Measurements from ENCODE around the gene SP9.
"Not testable (repeated sequence)": the region's sequence is repeated elsewhere in the genome, so short reads cannot be mapped to it uniquely, and the experiment has no call there.

Gene SP9

GRCh38 chr2:174350018-174350417 is 15.3 kb downstream of the SP9 start:
- DNase-seq, result no peak

- DNase-seq, result no peak
These were observed 15.9 kb downstream of the SP9 start for GRCh38 chr2:174350593-174351181.

GRCh38 chr2:174353004-174353403 is 18.2 kb downstream of the SP9 start:
- no peak for DNase-seq

GRCh38 chr2:174356347-174356746 is 21.6 kb downstream of the SP9 start:
- DNase-seq, result no peak

- DNase-seq, result not testable (repeated sequence)
These were observed 24.9 kb downstream of the SP9 start for GRCh38 chr2:174359663-174360062.

- DNase-seq, result no peak
These were observed 28.2 kb downstream of the SP9 start for GRCh38 chr2:174362949-174363348.

- DNase-seq, result not testable (repeated sequence)
These were observed 28.9 kb downstream of the SP9 start for GRCh38 chr2:174363492-174364225.

GRCh38 chr2:174364628-174365027 is 29.9 kb downstream of the SP9 start:
- no peak for DNase-seq

- DNase-seq, result no peak
These were observed 30.8 kb downstream of the SP9 start for GRCh38 chr2:174365571-174365970.

- DNase-seq, result no peak
These were observed 33.9 kb downstream of the SP9 start for GRCh38 chr2:174368691-174369090.

- DNase-seq, result no peak
These were observed 42.2 kb downstream of the SP9 start for GRCh38 chr2:174376967-174377366.

- no peak for DNase-seq
These were observed 49.0 kb downstream of the SP9 start for GRCh38 chr2:174383796-174384195.

- no peak for DNase-seq
These were observed 50.4 kb downstream of the SP9 start for GRCh38 chr2:174385201-174385600.

All from activated effector memory CD4-positive, alpha-beta T cell treated with anti-CD3 and anti-CD28 coated beads, Interleukin-2, amount 50 U/mL, for 16 hours (primary cell).